ENCODE measurements around the gene LOXL3. TPM values are rescaled to one million over a fixed set of nuclear protein-coding genes. Genes with fewer than 3 reads are reported as not detected.
"Not testable (repeated sequence)": the region's sequence is repeated elsewhere in the genome, so short reads cannot be mapped to it uniquely, and the experiment has no call there.

Gene LOXL3
- total and polyA plus RNA-seq, 2 experiments from 2014 or later: 11.2 to 13.6 TPM

- no peaks in the 10 kb centered on the region for H4K20me1 ChIP-seq (ENCODE audit: insufficient read depth, poor library complexity, severe bottlenecking)
- no peak overlapping the region for H3K27ac ChIP-seq
- 82% methylated on average over 7 of the region's 7 CpGs for WGBS (ENCODE audit: low lambda C conversion rate, missing lambda C conversion rate)
- H3K4me3 ChIP-seq: no peak overlapping the region
- peaks cover 26% of the 10 kb centered on the region for H3K27me3 ChIP-seq
- no peaks in the 10 kb centered on the region for H3K36me3 ChIP-seq (replicated peaks; ENCODE audit: insufficient read depth, low read depth)
- H3K9me2 ChIP-seq (replicated peaks; ENCODE audit: insufficient read depth): no peaks in the 10 kb centered on the region
- H2AFZ ChIP-seq: no peak overlapping the region
- no peaks in the 10 kb centered on the region for H3K79me2 ChIP-seq
- TF ChIP-seq CTCF (IDR thresholded peaks at IDR 0.05; ENCODE audit: poor library complexity) (no peak), EZH2phosphoT487 (IDR thresholded peaks at IDR 0.05; ENCODE audit: low read depth, severe bottlenecking, unreplicated experiment) (no peak)
- H3K4me1 ChIP-seq (ENCODE audit: insufficient read depth): no peaks in the 10 kb centered on the region
- H3K4me2 ChIP-seq: no peak overlapping the region
- no peak for DNase-seq (ENCODE audit: low spot score)
- no peaks in the 10 kb centered on the region for H3K9me3 ChIP-seq (ENCODE audit: low read depth)
Observed at GRCh38 chr2:74562126-74562775, 8.5 kb upstream of the LOXL3 start.

- not testable (repeated sequence) for H2AFZ ChIP-seq; H3K9me2 ChIP-seq (replicated peaks; ENCODE audit: insufficient read depth); H3K4me3 ChIP-seq; H4K20me1 ChIP-seq (ENCODE audit: insufficient read depth, poor library complexity, severe bottlenecking); H3K4me1 ChIP-seq (ENCODE audit: insufficient read depth); DNase-seq (ENCODE audit: low spot score); H3K79me2 ChIP-seq; H3K27ac ChIP-seq; H3K4me2 ChIP-seq; H3K9me3 ChIP-seq (ENCODE audit: low read depth); H3K36me3 ChIP-seq (replicated peaks; ENCODE audit: insufficient read depth, low read depth)
- 100% methylated on average over 1 of the region's 1 CpG for WGBS (ENCODE audit: low lambda C conversion rate, missing lambda C conversion rate)
- H3K27me3 ChIP-seq: peaks cover 26% of the 10 kb centered on the region
Observed at GRCh38 chr2:74561022-74561421, 7.3 kb upstream of the LOXL3 start.

- Histone ChIP-seq H3K9me3 (ENCODE audit: low read depth) (no peaks in the 10 kb centered on the region), H3K27me3 (peaks cover 26% of the 10 kb centered on the region), H3K79me2 (no peaks in the 10 kb centered on the region), H4K20me1 (ENCODE audit: insufficient read depth, poor library complexity, severe bottlenecking) (no peaks in the 10 kb centered on the region), H3K36me3 (replicated peaks; ENCODE audit: insufficient read depth, low read depth) (no peaks in the 10 kb centered on the region), H3K4me1 (ENCODE audit: insufficient read depth) (no peaks in the 10 kb centered on the region), H3K27ac (no peak overlapping the region), H3K9me2 (replicated peaks; ENCODE audit: insufficient read depth) (no peaks in the 10 kb centered on the region), H3K4me2 (no peak overlapping the region), H2AFZ (no peak overlapping the region), H3K4me3 (no peak overlapping the region)
- TF ChIP-seq CTCF (IDR thresholded peaks at IDR 0.05; ENCODE audit: poor library complexity) (no peak), EZH2phosphoT487 (IDR thresholded peaks at IDR 0.05; ENCODE audit: low read depth, severe bottlenecking, unreplicated experiment) (no peak), EZH2 (IDR thresholded peaks at IDR 0.05; ENCODE audit: borderline replicate concordance) (no peak)
- 63% methylated on average over 6 of the region's 6 CpGs for WGBS (ENCODE audit: low lambda C conversion rate, missing lambda C conversion rate)
- DNase-seq (ENCODE audit: low spot score): no peak
Observed at GRCh38 chr2:74560591-74560990, 6.8 kb upstream of the LOXL3 start.

- Histone ChIP-seq H3K79me2 (no peaks in the 10 kb centered on the region), H3K4me1 (ENCODE audit: insufficient read depth) (peaks cover 5% of the 10 kb centered on the region), H3K4me3 (no peak overlapping the region), H3K27ac (no peak overlapping the region), H2AFZ (no peak overlapping the region), H3K36me3 (replicated peaks; ENCODE audit: insufficient read depth, low read depth) (no peaks in the 10 kb centered on the region), H4K20me1 (ENCODE audit: insufficient read depth, poor library complexity, severe bottlenecking) (no peaks in the 10 kb centered on the region), H3K9me3 (ENCODE audit: low read depth) (no peaks in the 10 kb centered on the region), H3K9me2 (replicated peaks; ENCODE audit: insufficient read depth) (no peaks in the 10 kb centered on the region), H3K27me3 (peaks cover 26% of the 10 kb centered on the region), H3K4me2 (no peak overlapping the region)
- 32% methylated on average over 2 of the region's 5 CpGs for WGBS (ENCODE audit: low lambda C conversion rate, missing lambda C conversion rate)
- TF ChIP-seq EZH2 (IDR thresholded peaks at IDR 0.05; ENCODE audit: borderline replicate concordance) (no peak), CTCF (IDR thresholded peaks at IDR 0.05; ENCODE audit: poor library complexity) (no peak), EZH2phosphoT487 (IDR thresholded peaks at IDR 0.05; ENCODE audit: low read depth, severe bottlenecking, unreplicated experiment) (no peak)
- DNase-seq (ENCODE audit: low spot score): no peak
Observed at GRCh38 chr2:74559912-74560311, 6.2 kb upstream of the LOXL3 start.

Measured in hepatocyte (in vitro differentiated cells).